AG09309 (cell line): ENCODE measurements around the gene CD72.

Experiments used
- DNase-seq: peaks from one replicate; pipeline ENCODE4 v3.0.0-alpha.2; 2010; ENCODE audit warnings: low read depth
- H3K4me3 ChIP-seq: 2 replicates; pipeline ENCODE4 v1.5.1; 2011; ENCODE audit warnings: mild to moderate bottlenecking, low read depth, low read length, moderate library complexity; ENCODE audit not compliant: control insufficient read depth
- TF ChIP-seq, protein P1 (sequence below): IDR thresholded peaks from 2 replicates; pipeline ENCODE4 v1.5.1; 2011; ENCODE audit warnings: mild to moderate bottlenecking, low read depth, low read length, inconsistent platforms; ENCODE audit not compliant: insufficient read depth, control insufficient read depth; ENCODE audit errors: missing control alignments

Gene CD72

DNA sequence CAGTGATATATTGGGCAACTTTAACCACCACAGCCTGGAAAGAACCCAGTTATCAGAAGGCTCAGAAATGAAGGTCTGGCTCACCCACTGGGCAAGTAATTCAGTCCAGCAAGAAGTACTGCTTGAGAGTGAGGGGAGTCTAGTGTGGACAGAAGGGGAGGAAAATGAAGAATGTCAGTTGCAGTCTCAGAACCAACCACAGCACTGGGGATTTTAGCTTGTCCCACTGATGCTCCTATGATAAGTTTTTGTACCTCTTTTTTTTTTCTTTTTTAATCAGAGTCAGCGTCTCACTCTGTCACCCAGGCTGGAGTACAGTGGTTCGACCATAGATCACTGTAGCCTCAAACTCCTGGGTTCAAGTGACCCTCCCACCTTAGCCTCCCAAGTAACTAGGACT is 9.4 kb upstream of the CD72 start:
- DNase-seq = no peak
- no peak overlapping the region for H3K4me3 ChIP-seq
- TF ChIP-seq, protein P1, sequence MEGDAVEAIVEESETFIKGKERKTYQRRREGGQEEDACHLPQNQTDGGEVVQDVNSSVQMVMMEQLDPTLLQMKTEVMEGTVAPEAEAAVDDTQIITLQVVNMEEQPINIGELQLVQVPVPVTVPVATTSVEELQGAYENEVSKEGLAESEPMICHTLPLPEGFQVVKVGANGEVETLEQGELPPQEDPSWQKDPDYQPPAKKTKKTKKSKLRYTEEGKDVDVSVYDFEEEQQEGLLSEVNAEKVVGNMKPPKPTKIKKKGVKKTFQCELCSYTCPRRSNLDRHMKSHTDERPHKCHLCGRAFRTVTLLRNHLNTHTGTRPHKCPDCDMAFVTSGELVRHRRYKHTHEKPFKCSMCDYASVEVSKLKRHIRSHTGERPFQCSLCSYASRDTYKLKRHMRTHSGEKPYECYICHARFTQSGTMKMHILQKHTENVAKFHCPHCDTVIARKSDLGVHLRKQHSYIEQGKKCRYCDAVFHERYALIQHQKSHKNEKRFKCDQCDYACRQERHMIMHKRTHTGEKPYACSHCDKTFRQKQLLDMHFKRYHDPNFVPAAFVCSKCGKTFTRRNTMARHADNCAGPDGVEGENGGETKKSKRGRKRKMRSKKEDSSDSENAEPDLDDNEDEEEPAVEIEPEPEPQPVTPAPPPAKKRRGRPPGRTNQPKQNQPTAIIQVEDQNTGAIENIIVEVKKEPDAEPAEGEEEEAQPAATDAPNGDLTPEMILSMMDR = no peak

GRCh38 chr9:35619800-35620158 is 1.6 kb upstream of the CD72 start:
- TF ChIP-seq, protein P1 = no peak
- no peak for DNase-seq
- H3K4me3 ChIP-seq = no peak overlapping the region

GRCh38 chr9:35618854-35619799 is 914 bp upstream of the CD72 start:
- no peak for DNase-seq
- no peak overlapping the region for H3K4me3 ChIP-seq
- TF ChIP-seq, protein P1 = no peak

GRCh38 chr9:35617548-35617947 is 665 bp downstream of the CD72 start:
- no peak overlapping the region for H3K4me3 ChIP-seq
- TF ChIP-seq, protein P1 = no peak
- no peak for DNase-seq

DNA sequence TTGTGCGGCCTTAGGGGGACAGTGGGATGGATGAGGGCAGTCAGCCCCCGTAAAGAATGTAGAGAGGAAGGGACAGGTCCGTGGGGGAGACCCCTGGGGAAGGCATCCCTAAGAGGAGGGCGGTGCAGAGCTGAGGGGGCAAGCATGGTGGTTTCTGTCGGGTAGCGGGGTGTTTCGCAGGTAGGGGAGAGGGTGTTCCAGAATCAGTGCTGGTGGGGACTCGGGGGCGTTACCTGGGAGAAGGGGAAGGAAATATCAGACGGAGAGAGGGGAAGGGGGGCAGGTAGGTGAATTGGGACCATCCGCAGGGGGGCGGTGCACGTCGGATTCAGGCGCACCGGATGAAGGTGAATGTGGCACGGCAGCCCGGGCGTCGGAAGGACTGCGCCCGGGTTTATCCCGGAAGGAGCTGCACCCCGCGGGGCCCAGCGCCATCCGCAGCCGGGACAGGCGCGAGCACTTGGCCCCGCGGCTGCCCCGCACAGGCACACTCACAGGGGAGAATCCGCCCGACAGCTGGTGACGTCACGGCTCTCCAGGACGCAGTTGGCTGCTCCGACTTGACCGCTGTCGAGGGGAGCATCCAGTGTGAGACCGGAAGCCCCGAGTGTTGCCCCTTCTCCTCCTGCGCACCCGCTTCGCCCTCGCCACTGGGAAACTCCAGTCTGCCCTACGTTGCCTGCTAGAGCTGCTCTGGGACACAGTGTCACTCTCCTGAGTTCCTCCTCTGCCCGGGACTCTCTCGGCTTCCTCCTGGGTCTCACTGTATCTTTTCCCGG is 1.3 kb downstream of the CD72 start:
- peak overlapping the region; percentile 28 for H3K4me3 ChIP-seq
- TF ChIP-seq, protein P1 = no peak
- peak; percentile 7 for DNase-seq

- DNase-seq = no peak
- H3K4me3 ChIP-seq = no peak overlapping the region
- TF ChIP-seq, protein P1 = no peak
Measured at GRCh38 chr9:35615981-35616680, 2.1 kb downstream of the CD72 start.
